Hepatocyte (in vitro differentiated cells): Measurements from ENCODE around the gene CLIC4.

Experiments used
- CTCF ChIP-seq: fragments of 200-600 bp; sonication (generic); IDR thresholded peaks from 2 replicates; pipeline ENCODE4 v1.5.1; 2016; ENCODE audit warnings: antibody characterized with exemption, mild to moderate bottlenecking; ENCODE audit not compliant: poor library complexity
- EZH2phosphoT487 ChIP-seq: fragments of 200-600 bp; sonication (generic); IDR thresholded peaks from one replicate; pipeline ENCODE4 v1.6.1; 2018; ENCODE audit warnings: antibody characterized with exemption, mild to moderate bottlenecking, low read depth, moderate library complexity; ENCODE audit not compliant: unreplicated experiment, severe bottlenecking

- TF ChIP-seq CTCF = no peak
- TF ChIP-seq EZH2phosphoT487 = no peak
Observed at GRCh38 chr1:24886241-24886640, 141.0 kb downstream of the CLIC4 start.
